Measurements from ENCODE around the gene PLCXD1. TPM values are rescaled to one million over a fixed set of nuclear protein-coding genes. Genes with fewer than 3 reads are reported as not detected.

The PLCXD1 gene
- total and polyA plus RNA-seq, 9 of the 15 experiments (the other 6 are each of a cell fraction or from before 2014, with no cell fraction given), result 6.0 to 60.2 (median 39.5) TPM

- peak; percentile 59; the same call in 1 of the 2 replicates for TF ChIP-seq ZNF592 (IDR thresholded peaks at IDR 0.05)
- peak; percentile 64; the same call in 1 of the 2 replicates for TF ChIP-seq PTRF (tag; IDR thresholded peaks at IDR 0.05)
- TF ChIP-seq ATF4 (CRISPR knock-in tag; IDR thresholded peaks at IDR 0.05), result peak; percentile 18; the same call in 1 of the 2 replicates
- peak; percentile 79; the same call in 1 of the 2 replicates for TF ChIP-seq ZNF449 (CRISPR knock-in tag; IDR thresholded peaks at IDR 0.05)
- peak; percentile 82; the same call in 1 of the 2 replicates for TF ChIP-seq SPI1 (IDR thresholded peaks at IDR 0.05; ENCODE audit: borderline replicate concordance, low read depth, low read length)
- peak; percentile 48; the same call in 1 of the 2 replicates for TF ChIP-seq DMBX1 (CRISPR knock-in tag; IDR thresholded peaks at IDR 0.05; ENCODE audit: borderline replicate concordance)
These were observed 29.6 kb upstream of the PLCXD1 start (continued) for GRCh38 chrX:251396-252243.
